Mesendoderm (in vitro differentiated cells): ENCODE results near the gene MBD3L4.

Experiments used
- DNase-seq: peaks from one replicate; pipeline ENCODE4 v3.0.0; 2013
- H2AK5ac ChIP-seq: 2 replicates; pipeline ENCODE4 v1.6.1; 2013; ENCODE audit warnings: low read length, inconsistent platforms
- H2BK120ac ChIP-seq: 2 replicates; pipeline ENCODE4 v1.6.1; 2013; ENCODE audit warnings: low read depth, mild to moderate bottlenecking, low read length, moderate library complexity, mixed read lengths
- H2BK15ac ChIP-seq: replicated peaks from 2 replicates; pipeline ENCODE4 v1.6.1; 2013; ENCODE audit warnings: low read depth, mild to moderate bottlenecking, moderate library complexity
- H2BK5ac ChIP-seq: 2 replicates; pipeline ENCODE4 v1.6.1; 2013; ENCODE audit warnings: low read length, inconsistent platforms
- H3K18ac ChIP-seq: 2 replicates; pipeline ENCODE4 v1.6.1; 2013; ENCODE audit warnings: mild to moderate bottlenecking, low read length, mixed read lengths
- H3K23ac ChIP-seq: one replicate; pipeline ENCODE4 v1.6.1; 2013; ENCODE audit warnings: low read length
- H3K27ac ChIP-seq: 2 replicates; pipeline ENCODE4 v1.5.1; 2013; ENCODE audit warnings: low read depth, mild to moderate bottlenecking, inconsistent platforms, low read length, moderate library complexity
- H3K27me3 ChIP-seq: 2 replicates; pipeline ENCODE4 v1.6.1; 2013; ENCODE audit warnings: low read length, control low read depth, mild to moderate bottlenecking, inconsistent platforms; ENCODE audit not compliant: insufficient read depth, poor library complexity
- H3K36me3 ChIP-seq: 2 replicates; pipeline ENCODE4 v1.6.1; 2013; ENCODE audit warnings: low read length, inconsistent platforms; ENCODE audit not compliant: control insufficient read depth, insufficient read depth
- H3K4ac ChIP-seq: one replicate; pipeline ENCODE4 v1.6.1; 2013; ENCODE audit warnings: low read depth, mild to moderate bottlenecking, low read length, moderate library complexity
- H3K4me1 ChIP-seq: 2 replicates; pipeline ENCODE4 v1.6.1; 2013; ENCODE audit warnings: low read depth, low read length, inconsistent platforms; ENCODE audit not compliant: control insufficient read depth
- H3K4me2 ChIP-seq: 2 replicates; pipeline ENCODE4 v1.6.1; 2013; ENCODE audit warnings: low read length
- H3K4me3 ChIP-seq: 2 replicates; pipeline ENCODE4 v1.5.1; 2013; ENCODE audit warnings: mild to moderate bottlenecking, low read length
- H3K56ac ChIP-seq: one replicate; pipeline ENCODE4 v1.6.1; 2013; ENCODE audit warnings: low read length
- H3K79me1 ChIP-seq: 2 replicates; pipeline ENCODE4 v1.6.1; 2013; ENCODE audit warnings: low read length, inconsistent platforms
- H3K79me2 ChIP-seq: 2 replicates; pipeline ENCODE4 v1.6.1; 2013; ENCODE audit warnings: mild to moderate bottlenecking, low read length; ENCODE audit not compliant: control insufficient read depth, insufficient read depth
- H3K9ac ChIP-seq: 2 replicates; pipeline ENCODE4 v1.6.1; 2013; ENCODE audit warnings: low read length, inconsistent platforms
- H4K5ac ChIP-seq: one replicate; pipeline ENCODE4 v1.6.1; 2013; ENCODE audit warnings: low read length
- H4K8ac ChIP-seq: one replicate; pipeline ENCODE4 v1.6.1; 2013; ENCODE audit warnings: low read depth, mild to moderate bottlenecking, control low read depth, low read length, moderate library complexity
- WGBS: extraction: QIAGEN DNeasy Blood & Tissue Kit; methylation state at CpG from one replicate; pipeline ENCODE4 v1.1.7; 2013; ENCODE audit warnings: low lambda C conversion rate, missing lambda C conversion rate; ENCODE audit not compliant: insufficient coverage; ENCODE audit errors: extremely low coverage; 5-methylcytosine and 5-hydroxymethylcytosine counted together

Gene MBD3L4

DNA sequence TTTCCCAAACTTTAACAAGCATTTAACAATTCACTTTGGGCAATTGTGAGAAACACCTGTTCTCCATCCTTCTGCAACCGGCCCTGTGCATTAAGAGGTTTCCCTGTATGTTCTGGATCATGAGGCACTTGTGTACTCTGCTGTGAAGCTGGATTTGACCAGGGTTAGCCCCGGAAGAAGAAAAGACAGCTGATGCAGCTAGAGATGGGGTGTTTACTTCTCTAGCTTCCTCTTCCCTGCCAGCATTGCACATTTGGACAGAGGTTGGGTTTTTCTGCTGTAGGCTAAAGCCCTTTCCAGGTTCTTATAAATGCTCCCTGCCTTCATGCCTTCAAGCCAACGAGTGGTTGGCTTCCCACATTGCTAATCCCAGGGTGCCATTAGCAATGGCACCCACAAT, 39.6 kb downstream of the MBD3L4 start:
- Histone ChIP-seq H4K5ac (no peak overlapping the region), H3K27ac (no peak overlapping the region), H3K36me3 (no peaks in the 10 kb centered on the region), H3K4ac (no peak overlapping the region), H3K9ac (no peak overlapping the region), H3K4me2 (no peak overlapping the region), H2AK5ac (no peak overlapping the region), H3K79me1 (no peaks in the 10 kb centered on the region), H3K18ac (no peak overlapping the region), H3K4me1 (no peaks in the 10 kb centered on the region), H2BK5ac (no peak overlapping the region), H2BK120ac (no peak overlapping the region), H3K79me2 (no peaks in the 10 kb centered on the region), H3K4me3 (no peak overlapping the region), H3K27me3 (no peaks in the 10 kb centered on the region), H3K23ac (no peak overlapping the region), H2BK15ac (no peak overlapping the region), H3K56ac (no peak overlapping the region), H4K8ac (no peak overlapping the region)
- DNase-seq: no peak
- no CpG with 5 or more reads among the region's 3 CpGs for WGBS

DNA sequence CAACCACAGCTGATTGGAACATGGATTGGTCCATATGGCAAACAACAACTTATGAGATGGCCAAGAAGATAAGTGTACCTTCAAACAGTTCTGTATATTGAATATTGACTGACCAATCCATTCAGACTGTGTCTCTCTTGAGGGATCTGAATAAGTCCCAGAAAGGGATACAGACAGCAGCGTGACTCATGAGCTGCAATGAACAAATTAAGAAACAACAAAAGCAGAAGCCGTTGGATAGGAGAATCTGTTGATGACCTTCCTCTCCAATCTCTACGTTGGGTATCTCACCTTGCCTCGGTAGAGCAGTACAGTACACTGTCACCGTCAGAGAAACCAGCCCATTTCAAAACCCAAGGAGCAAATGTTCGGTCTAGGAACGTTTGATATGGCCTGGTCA, 40.0 kb downstream of the MBD3L4 start:
- WGBS: no CpG with 5 or more reads among the region's 7 CpGs

DNA sequence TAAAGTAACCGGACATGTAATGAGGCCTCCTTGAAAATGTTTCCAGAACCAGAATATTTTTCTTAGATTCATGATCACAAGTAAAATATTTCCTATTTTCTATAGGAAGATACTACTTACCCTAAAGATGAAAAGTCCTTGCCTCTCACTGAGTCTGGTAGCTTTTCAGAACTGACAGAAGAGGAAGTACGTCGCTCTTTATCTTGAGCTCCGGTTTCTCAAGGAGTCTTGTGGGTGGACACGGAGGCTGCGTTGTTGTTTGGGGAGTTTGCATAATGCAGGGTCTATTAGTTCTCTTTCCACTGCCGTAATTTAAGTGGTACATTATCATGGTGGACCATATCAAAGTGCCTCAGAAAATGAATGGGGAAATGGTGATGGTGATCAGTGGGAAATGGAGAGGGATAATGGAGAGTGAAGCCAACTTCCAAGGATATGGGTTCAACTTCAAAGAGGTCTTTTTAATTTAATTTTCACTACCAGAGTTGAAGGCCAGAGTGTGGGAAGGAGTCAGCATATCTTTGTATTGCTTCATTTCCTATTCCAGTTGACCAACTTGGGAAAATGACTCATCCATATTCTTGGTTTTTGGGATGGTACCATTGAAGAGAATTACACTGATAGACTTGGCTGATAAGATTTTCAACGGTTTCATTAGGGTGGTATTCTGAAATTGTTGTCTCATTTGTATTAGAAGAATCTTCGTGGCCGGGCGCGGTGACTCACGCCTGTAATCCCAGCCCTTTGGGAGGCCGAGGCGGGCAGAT, 42.1 kb downstream of the MBD3L4 start:
- no peaks in the 10 kb centered on the region for H3K79me1 ChIP-seq
- no peak overlapping the region for H3K56ac ChIP-seq
- WGBS: no CpG with 5 or more reads among the region's 15 CpGs
- H3K4me3 ChIP-seq: no peak overlapping the region
- no peak for DNase-seq
- H2AK5ac ChIP-seq: no peak overlapping the region
- no peak overlapping the region for H3K23ac ChIP-seq
- H3K79me2 ChIP-seq: no peaks in the 10 kb centered on the region
- H3K18ac ChIP-seq: no peak overlapping the region
- no peak overlapping the region for H4K8ac ChIP-seq
- H3K4me2 ChIP-seq: no peak overlapping the region
- H3K27me3 ChIP-seq: no peaks in the 10 kb centered on the region
- no peak overlapping the region for H2BK15ac ChIP-seq
- no peak overlapping the region for H2BK120ac ChIP-seq
- no peak overlapping the region for H3K27ac ChIP-seq
- no peaks in the 10 kb centered on the region for H3K36me3 ChIP-seq
- H2BK5ac ChIP-seq: no peak overlapping the region
- no peaks in the 10 kb centered on the region for H3K4me1 ChIP-seq
- H3K9ac ChIP-seq: no peak overlapping the region
- no peak overlapping the region for H3K4ac ChIP-seq
- no peak overlapping the region for H4K5ac ChIP-seq

More for the DNA sequence above, 40.0 kb downstream of the MBD3L4 start:
- H3K4ac ChIP-seq: no peak overlapping the region
- no peaks in the 10 kb centered on the region for H3K27me3 ChIP-seq
- H3K56ac ChIP-seq: no peak overlapping the region
- H2AK5ac ChIP-seq: no peak overlapping the region
- no peak overlapping the region for H3K4me3 ChIP-seq
- H3K79me2 ChIP-seq: no peaks in the 10 kb centered on the region
- no peak overlapping the region for H2BK15ac ChIP-seq
- H3K79me1 ChIP-seq: no peaks in the 10 kb centered on the region
- no peaks in the 10 kb centered on the region for H3K36me3 ChIP-seq
- no peak overlapping the region for H4K5ac ChIP-seq
- no peak overlapping the region for H3K23ac ChIP-seq
- no peak overlapping the region for H4K8ac ChIP-seq
- no peak for DNase-seq
- no peak overlapping the region for H2BK5ac ChIP-seq
- no peak overlapping the region for H2BK120ac ChIP-seq
- H3K4me1 ChIP-seq: no peaks in the 10 kb centered on the region
- H3K27ac ChIP-seq: no peak overlapping the region
- no peak overlapping the region for H3K9ac ChIP-seq
- H3K18ac ChIP-seq: no peak overlapping the region
- no peak overlapping the region for H3K4me2 ChIP-seq

DNA sequence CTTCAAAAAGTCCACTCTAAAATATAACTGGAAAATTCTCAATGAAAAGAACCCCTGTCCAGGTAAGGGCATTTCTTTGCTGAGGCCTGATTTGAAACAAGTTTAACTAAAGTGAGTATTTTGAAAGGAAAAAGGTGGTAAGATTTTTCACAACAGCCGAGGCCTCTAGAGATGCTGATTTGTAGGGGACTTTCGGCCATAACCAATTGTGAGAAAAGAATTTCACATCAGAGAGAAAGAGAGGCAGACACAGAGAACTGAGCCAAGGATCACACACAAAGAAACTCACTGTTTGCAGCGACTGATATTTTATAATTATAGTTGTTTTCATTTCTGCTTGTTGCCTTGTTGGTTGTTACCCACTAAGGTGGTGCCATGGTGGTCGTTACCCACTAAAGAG, 43.2 kb downstream of the MBD3L4 start:
- H2BK120ac ChIP-seq: no peak overlapping the region
- no peak overlapping the region for H3K4ac ChIP-seq
- no peaks in the 10 kb centered on the region for H3K27me3 ChIP-seq
- H4K5ac ChIP-seq: no peak overlapping the region
- no peaks in the 10 kb centered on the region for H3K36me3 ChIP-seq
- no CpG with 5 or more reads among the region's 4 CpGs for WGBS
- no peak overlapping the region for H3K23ac ChIP-seq
- DNase-seq: no peak
- no peak overlapping the region for H3K4me2 ChIP-seq
- no peak overlapping the region for H3K18ac ChIP-seq
- no peaks in the 10 kb centered on the region for H3K4me1 ChIP-seq
- no peak overlapping the region for H2BK15ac ChIP-seq
- H2AK5ac ChIP-seq: no peak overlapping the region
- H3K56ac ChIP-seq: no peak overlapping the region
- H3K9ac ChIP-seq: no peak overlapping the region
- H2BK5ac ChIP-seq: no peak overlapping the region
- no peak overlapping the region for H3K4me3 ChIP-seq
- H4K8ac ChIP-seq: no peak overlapping the region
- no peaks in the 10 kb centered on the region for H3K79me2 ChIP-seq
- no peaks in the 10 kb centered on the region for H3K79me1 ChIP-seq
- no peak overlapping the region for H3K27ac ChIP-seq

DNA sequence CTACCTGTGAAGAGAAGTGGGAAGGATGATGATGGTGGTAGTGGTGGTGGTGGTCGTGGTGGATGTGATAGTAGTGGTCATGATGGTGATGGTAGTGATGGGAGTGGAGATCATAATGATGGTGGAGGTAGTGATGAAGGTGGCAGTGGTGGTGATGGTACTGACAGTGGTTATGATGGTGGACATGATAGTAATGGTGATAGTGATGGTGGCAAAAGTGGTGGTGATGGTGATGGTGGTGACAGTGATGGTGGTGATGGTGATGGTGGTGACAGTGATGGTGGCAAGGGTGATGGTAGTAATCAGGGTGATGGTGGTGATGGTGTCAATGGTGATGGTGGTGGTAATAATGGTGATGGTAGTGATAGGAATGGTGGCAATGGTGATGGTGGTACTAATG, 44.9 kb downstream of the MBD3L4 start:
- H3K4me2 ChIP-seq: no peak overlapping the region
- H3K18ac ChIP-seq: no peak overlapping the region
- no peak overlapping the region for H2BK15ac ChIP-seq
- H3K56ac ChIP-seq: no peak overlapping the region
- no peaks in the 10 kb centered on the region for H3K79me1 ChIP-seq
- H3K27me3 ChIP-seq: no peaks in the 10 kb centered on the region
- no peaks in the 10 kb centered on the region for H3K36me3 ChIP-seq
- H3K27ac ChIP-seq: no peak overlapping the region
- DNase-seq: no peak
- no peak overlapping the region for H4K5ac ChIP-seq
- H3K79me2 ChIP-seq: no peaks in the 10 kb centered on the region
- H2AK5ac ChIP-seq: no peak overlapping the region
- no peak overlapping the region for H3K4me3 ChIP-seq
- no peak overlapping the region for H3K4ac ChIP-seq
- H3K9ac ChIP-seq: no peak overlapping the region
- no peaks in the 10 kb centered on the region for H3K4me1 ChIP-seq
- no CpG with 5 or more reads among the region's 1 CpG for WGBS
- no peak overlapping the region for H2BK5ac ChIP-seq
- no peak overlapping the region for H4K8ac ChIP-seq
- no peak overlapping the region for H3K23ac ChIP-seq
- no peak overlapping the region for H2BK120ac ChIP-seq

DNA sequence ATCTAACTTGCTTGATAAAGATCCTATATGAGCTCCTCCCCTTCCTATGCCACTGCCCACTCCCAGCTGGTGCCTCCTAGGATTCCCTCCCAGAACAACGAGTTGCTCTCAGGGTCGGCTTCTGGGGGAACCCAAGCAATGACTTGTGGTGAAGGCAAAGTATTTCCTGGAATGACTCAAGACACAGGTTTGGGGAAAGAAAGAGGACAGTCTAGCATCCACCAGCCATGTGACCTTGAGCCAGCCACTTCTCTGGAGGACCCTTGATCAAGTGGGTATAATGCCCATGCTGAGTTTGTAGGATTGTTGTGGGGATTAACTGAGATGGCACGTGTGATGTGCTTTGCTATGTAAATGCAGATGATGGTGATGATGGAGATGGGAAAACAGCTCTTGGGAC, 51.7 kb downstream of the MBD3L4 start:
- Histone ChIP-seq H3K4ac (no peak overlapping the region), H4K8ac (no peak overlapping the region), H3K27me3 (no peaks in the 10 kb centered on the region), H2BK5ac (no peak overlapping the region), H3K4me1 (no peaks in the 10 kb centered on the region), H4K5ac (no peak overlapping the region), H3K4me3 (no peak overlapping the region), H3K18ac (no peak overlapping the region), H3K36me3 (no peaks in the 10 kb centered on the region), H2AK5ac (no peak overlapping the region), H3K23ac (no peak overlapping the region), H2BK15ac (no peak overlapping the region), H3K79me2 (no peaks in the 10 kb centered on the region), H2BK120ac (no peak overlapping the region), H3K4me2 (no peak overlapping the region), H3K9ac (no peak overlapping the region), H3K27ac (no peak overlapping the region), H3K56ac (no peak overlapping the region), H3K79me1 (no peaks in the 10 kb centered on the region)
- no CpG with 5 or more reads among the region's 3 CpGs for WGBS
- no peak for DNase-seq
